Memory B cell (primary cell): Measurements from ENCODE around the gene DRG2.

Experiments used
- ATAC-seq: fragments of 150-1000 bp; cut with Tn5 transposase; 2 replicates; pipeline ENCODE4 v1.10.0; 2021; ENCODE audit warnings: low read depth, mild to moderate bottlenecking, moderate library complexity
- DNase-seq, 2 donors: peaks; one replicate each; pipeline ENCODE4 v3.0.0; 2022; ENCODE audit warnings: low spot score in 2 of 2
- H3K27ac Mint-ChIP-seq: one replicate; pipeline ENCODE4 v1.8.0; 2022; ENCODE audit warnings: mild to moderate bottlenecking, moderate library complexity, mixed read lengths
- H3K27me3 Mint-ChIP-seq: one replicate; pipeline ENCODE4 v1.8.0; 2022; ENCODE audit warnings: mixed read lengths
- H3K36me3 Mint-ChIP-seq: one replicate; pipeline ENCODE4 v1.8.0; 2022; ENCODE audit warnings: mild to moderate bottlenecking, mixed read lengths
- H3K4me1 Mint-ChIP-seq: one replicate; pipeline ENCODE4 v1.8.0; 2022; ENCODE audit warnings: mixed read lengths
- H3K4me3 Mint-ChIP-seq: one replicate; pipeline ENCODE4 v1.8.0; 2022; ENCODE audit warnings: mild to moderate bottlenecking, moderate library complexity, mixed read lengths
- H3K9me3 Mint-ChIP-seq: one replicate; pipeline ENCODE4 v1.8.0; 2022; ENCODE audit warnings: mixed read lengths

Gene DRG2

DNA sequence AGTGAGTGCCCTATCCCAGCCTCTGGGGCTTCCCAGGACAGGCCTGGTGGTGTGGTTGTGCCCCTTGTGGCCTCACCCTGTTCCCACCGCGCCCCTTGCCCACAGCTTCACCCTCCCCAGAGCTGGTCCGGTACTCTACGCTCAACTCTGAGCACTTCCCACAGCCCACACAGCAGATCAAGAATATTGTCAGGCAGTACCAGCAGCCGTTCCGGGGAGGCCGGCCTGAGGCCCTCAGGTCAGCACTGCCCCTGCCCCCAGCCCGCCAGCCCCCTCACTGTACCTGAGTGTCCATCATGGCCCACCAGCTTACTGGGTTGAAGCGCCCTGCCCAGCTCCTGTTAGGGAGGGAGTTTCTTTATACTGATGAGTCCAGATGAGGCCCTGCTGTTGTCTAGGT lies 63.5 kb downstream of the DRG2 start:
- Mint-ChIP-seq H3K27me3 (no peaks in the 10 kb centered on the region), H3K4me3 (no peak overlapping the region), H3K4me1 (peaks cover 9% of the 10 kb centered on the region), H3K9me3 (no peaks in the 10 kb centered on the region), H3K36me3 (no peaks in the 10 kb centered on the region), H3K27ac (no peak overlapping the region)
- ATAC-seq (no peak), DNase-seq (no peak)

DNA sequence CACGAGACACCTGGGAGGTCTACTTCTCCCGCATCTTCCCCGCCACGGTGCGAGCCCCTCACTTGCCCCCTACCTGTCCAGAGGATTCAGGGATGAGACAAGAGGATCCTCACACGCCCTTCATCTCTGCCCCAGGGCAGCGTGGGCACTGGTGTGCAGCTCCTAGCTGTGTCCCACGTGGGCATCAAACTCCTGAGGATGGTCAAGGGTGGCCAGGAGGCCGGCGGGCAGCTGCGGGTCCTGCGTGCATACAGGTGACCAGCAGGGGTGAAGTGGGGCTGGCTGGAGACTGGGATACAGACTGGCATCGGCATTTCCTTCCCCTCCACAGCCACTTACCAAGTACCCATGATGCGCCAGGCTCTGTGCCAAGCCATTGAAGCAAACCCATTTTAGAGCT lies 67.4 kb downstream of the DRG2 start:
- Mint-ChIP-seq H3K4me1 (peaks cover 20% of the 10 kb centered on the region), H3K4me3 (no peak overlapping the region), H3K36me3 (no peaks in the 10 kb centered on the region), H3K27me3 (no peaks in the 10 kb centered on the region), H3K27ac (peak overlapping the region; percentile 52), H3K9me3 (no peaks in the 10 kb centered on the region)
- DNase-seq (no peak), ATAC-seq (no peak)

DNA sequence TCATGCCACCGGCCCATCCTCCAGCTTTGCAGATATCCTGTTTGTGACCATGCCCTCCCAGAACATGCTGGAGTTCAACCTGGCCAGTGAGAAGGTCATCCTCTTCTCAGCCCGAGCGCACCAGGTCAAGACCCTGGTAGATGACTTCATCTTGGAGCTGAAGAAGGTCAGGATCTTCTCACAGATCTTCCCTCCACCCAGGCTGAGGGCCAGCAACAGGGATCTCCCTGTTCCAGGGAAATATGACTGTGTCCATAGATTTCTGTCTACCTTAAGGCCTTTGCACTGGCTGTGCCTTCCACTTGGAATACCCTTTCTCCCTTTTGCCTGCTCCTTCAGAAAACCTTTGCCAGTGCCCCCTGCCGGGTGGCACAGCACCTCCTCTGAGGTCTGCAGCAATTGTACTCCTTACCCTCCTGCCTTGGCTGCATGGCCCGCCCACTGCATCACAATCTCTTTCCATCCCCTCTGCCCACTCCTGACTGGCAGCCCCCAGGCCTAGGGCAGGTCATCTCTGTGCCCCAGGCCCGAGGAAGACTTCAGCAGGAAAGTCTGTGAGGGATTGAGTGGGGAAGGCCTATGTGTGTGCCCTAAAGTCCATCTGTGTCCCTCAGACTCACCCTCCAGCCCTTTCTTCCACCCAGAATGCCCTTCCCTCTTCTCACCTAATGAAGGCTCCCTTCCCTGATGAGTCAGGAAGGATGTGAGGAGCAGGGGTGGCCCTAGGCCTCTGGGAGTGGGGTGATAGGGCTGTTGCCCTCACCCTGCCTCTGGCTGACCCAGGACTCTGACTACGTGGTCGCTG lies 68.6 kb downstream of the DRG2 start:
- H3K4me1 Mint-ChIP-seq, result peaks cover 23% of the 10 kb centered on the region
- ATAC-seq, result no peak

DNA sequence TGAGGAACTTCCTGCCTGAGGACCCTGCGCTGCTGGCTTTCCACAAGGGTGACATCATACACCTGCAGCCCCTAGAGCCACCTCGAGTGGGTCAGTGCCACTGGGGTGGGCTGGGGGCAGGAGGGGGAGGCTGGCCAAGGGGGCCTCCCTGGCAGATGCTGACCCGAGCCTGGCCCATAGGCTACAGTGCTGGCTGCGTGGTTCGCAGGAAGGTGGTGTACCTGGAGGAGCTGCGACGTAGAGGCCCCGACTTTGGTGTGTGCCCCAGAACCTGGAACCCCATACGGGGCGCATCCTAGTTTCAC lies 69.2 kb downstream of the DRG2 start:
- H3K27me3 Mint-ChIP-seq, result no peaks in the 10 kb centered on the region
- no peaks in the 10 kb centered on the region for H3K9me3 Mint-ChIP-seq
- peaks cover 25% of the 10 kb centered on the region for H3K4me1 Mint-ChIP-seq
- H3K4me3 Mint-ChIP-seq, result no peak overlapping the region
- ATAC-seq (no peak), DNase-seq (no peak)
- no peaks in the 10 kb centered on the region for H3K36me3 Mint-ChIP-seq
- no peak overlapping the region for H3K27ac Mint-ChIP-seq

More for the DNA sequence above, 68.6 kb downstream of the DRG2 start:
- Mint-ChIP-seq H3K36me3 (no peaks in the 10 kb centered on the region), H3K9me3 (no peaks in the 10 kb centered on the region), H3K27ac (peak overlapping the region; percentile 52), H3K27me3 (no peaks in the 10 kb centered on the region), H3K4me3 (no peak overlapping the region)
- no peak for DNase-seq
